ENCODE data around the gene SLIT3. TPM values are rescaled to one million over a fixed set of nuclear protein-coding genes. Genes with fewer than 3 reads are reported as not detected.

The SLIT3 gene
- total RNA-seq = 3.5 TPM

DNA sequence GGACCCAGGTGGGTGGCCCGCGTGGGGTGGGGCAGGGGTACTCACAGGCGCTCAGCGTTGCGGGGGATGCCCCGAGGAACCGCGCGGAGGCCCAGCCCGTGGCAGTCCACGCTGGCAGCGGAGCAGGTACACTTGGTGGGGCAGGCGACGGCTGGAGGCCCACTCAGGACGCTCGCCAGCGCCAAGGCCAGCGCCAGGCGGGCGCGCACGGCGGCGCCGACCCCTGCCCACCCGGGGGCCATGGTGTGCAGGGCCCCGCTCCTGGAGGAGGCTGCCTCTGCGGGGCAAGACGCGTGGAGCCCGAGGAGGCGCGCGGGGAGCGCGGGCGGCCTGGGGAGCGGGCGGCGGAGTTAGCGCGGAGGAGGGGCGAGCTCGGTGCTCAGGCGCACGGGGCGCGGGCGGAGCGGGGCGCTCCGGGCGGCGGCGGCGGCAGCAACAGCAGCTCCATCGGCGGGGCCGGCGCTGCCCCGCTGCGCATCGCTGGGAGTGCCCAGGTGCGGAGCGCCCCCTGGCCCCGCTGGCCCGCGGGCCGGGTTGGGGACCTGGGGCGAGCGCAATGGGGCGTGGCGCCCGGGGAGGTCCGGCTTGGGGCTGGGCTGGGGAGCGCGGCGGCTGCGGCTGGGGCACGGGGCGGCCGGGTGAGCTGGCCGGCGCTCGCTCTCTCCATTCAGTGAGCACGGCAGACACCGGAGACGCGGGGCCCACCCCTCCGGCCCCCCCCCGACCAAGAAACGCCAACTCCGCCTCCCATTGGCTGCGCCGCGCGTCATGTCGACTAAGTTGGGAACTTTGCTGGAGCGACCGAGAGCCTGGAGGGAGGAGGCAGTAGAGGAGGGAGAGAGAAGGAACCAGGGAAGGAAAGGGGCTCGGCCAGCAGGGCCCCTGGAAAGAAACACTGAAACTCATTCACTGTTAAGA lies at the start of gene SLIT3:
Gene SLIT3, minus strand, starts transcription at position 672 of the 918 bp plus-strand sequence. Its CDS starts 430 bp downstream, at position 242.
- ATAC-seq = peak; percentile 39

DNA sequence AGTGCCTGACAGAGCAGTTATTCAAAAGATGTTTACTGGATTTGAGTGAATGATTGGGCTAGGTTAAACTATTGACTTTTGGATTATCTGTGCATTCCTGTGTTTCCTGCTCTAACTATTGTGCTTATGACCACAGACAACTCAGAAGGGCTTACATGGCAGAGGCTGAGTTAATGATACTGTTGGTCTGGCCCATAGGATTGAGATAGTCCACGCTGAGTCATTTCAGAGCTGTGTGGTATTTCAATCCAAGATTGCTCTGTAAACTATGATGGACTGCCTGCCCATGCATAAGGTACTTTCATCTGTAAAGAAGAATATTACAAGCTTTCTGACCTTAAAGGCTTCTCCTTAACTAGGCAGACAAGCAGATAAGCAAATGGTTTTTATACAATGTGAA lies 49.1 kb upstream of the SLIT3 start:
- peak; percentile 48 for ATAC-seq

DNA sequence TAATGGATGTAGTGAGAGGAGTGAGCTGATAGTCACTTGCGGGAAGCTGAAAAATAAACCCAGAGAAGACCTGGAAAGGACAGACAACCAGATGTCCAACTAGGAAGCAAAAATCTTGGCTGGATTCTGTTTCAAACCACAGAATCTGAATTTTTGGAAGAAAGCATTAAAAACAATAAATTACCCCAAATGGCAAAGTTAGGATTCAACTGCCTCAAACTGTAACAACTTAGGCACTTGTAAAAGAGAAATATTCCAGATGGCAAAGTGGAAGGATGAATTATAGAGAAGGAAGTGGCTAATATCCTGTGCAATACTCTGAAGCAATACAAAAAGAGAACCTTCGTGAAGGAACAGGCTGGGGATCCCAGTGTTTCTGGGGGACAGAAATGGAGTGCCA lies 46.8 kb upstream of the SLIT3 start:
- ATAC-seq = no peak

DNA sequence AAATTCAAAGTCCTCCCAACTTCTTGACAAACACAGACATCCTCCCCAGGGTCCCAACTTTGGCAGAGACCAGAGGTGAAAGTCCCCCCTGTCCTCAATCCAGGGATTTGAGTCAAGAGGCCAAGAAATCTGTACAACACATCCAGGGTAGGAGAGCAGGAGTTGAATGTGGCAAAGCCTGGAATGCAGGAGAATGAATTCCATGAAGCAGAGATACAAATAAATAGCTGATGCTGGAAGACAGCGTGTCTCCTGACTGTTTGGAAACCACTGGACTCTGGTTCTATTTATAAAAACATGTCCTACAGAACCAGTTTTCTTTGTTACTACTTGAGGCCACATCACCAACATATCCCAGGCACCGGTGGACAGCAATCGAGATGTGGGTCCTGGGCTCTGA lies 43.7 kb upstream of the SLIT3 start:
- no peak for ATAC-seq

DNA sequence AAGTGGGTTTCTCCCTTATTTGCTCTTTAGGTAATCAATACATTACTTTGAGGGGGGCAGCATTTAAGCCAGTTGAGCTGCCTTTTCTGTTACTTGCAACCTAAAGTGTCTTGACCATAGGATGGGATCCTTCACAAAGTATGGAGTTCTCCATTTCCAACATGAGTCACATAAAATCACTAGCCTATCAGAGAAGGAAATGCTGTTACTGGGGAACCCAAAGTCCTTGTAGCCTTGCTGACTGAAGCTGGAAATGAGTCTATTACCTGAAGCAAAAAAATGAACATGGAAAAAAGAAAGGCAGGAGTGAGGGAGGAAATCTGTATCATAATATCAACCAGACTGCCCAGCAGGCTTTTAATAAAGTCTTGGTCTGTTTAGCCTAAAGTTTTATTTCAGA lies 42.8 kb upstream of the SLIT3 start:
- no peak for ATAC-seq

DNA sequence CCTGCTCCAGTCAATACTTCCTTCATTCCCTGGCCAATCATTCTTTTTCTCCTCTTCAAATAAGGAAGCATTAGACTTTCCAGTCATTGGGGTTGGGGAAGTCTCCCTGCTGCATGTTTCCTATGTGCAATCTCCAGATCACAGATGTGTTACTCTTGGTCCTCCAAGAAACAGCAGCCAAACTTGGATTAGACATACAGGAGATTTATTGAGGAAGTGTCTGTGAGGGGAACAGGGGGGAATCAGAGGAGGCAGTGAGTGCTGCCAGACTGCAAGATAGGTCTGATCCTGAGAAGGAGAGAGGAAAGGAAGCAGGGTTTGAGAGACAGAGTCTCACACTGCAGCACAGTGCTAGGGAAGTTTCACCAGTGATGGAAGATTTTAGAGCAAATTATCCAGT lies 40.6 kb upstream of the SLIT3 start:
- ATAC-seq = no peak

DNA sequence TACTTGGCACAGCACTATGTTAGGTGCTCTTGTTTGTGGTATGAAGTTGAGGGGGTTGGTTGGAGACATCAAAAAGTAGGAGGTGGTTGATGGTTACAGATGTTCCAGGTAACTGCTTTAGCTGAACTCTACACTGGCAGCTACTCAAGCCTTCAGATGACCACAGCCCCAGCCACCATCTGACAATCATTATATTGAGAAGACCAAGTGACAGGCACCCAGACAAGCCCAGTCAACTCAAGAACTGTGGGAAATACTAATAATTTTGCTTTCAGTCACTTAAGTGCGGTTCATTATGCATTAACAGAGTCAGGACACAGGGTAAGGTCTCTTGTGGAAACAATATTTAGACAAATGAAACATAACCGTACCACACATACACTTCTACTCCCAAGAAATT lies 38.9 kb upstream of the SLIT3 start:
- no peak for ATAC-seq

DNA sequence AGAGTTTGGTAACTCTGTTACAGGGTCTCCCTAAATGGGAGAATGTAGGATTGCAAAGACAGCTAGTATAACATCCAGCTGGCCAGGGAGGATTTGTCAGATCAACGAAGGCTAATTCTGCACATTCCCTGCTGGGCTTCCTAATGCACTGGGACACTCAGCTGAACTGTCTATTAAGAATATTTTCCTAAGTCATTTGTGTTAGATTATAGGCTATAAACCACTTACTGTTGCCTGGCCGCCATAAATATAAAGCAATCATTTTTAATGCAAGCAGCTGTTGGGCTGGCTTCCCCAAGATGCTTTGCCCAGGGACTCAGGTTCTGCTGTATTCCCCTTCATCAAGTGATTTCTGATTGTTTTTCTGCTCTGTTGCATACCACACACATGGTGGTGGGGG lies 35.3 kb upstream of the SLIT3 start:
- ATAC-seq = no peak

DNA sequence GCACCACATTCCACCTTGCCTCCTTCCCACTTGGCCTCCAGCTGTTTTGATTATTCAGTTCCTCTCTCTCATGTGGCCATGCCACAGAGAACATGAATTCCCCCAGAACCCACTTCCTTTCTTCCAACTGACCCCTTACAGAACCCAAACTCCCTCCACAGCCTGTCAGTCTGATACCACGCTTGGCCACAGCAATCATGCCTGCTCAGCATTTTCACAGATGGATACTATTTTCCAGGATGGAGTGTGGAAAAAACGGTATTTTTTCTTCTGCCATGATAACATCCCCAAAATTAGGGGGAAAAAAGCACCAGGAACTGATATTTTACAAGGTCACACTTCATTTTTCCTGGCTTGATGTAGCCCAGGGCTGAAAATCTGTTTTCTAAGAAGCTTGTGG lies 34.9 kb upstream of the SLIT3 start:
- no peak for ATAC-seq

DNA sequence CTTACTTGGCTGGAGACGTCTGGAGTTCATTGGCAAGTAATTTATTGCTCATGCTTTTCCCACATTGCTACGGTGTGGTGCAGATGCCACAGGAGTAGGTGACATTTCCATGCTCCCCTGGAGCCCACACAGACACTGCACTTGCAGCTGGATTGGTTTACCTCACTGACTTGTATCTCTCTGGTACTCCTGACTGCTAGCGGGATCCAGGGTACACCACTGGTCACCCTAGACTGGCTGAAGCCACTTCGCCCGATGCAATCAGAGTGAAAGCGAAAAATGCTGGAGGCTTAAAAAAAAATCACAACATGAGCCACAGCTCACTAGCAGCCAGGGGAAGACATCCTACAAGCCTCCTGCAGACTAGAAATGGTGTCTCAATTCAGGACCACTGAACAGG lies 32.6 kb upstream of the SLIT3 start:
- no peak for ATAC-seq

DNA sequence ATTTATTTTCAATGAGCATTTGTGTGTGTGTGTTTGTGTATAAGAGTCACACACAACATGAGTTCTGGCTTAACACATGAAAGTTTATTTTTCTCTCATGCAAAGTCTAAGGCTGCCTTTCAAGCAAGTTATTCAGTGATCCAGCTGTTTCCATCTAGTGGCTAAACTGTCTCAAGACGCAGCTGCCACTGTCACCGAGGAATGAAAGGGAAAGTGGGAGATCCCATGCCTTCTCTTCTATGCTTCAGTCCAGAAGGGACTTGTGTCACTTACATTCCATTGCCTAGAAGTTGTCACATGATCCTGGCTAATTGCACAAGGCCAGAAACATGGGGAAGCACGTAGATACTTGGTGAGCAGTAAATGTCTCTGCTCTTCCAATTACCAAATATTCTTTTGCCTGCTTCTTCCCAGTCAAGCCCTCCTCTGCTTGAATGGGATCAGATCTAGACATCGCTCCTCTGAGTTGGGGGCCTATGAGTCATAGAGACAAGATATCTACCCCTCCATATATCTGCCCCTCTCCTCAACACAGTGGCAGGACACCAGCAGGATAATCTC lies 30.4 kb upstream of the SLIT3 start:
- no peak for ATAC-seq

DNA sequence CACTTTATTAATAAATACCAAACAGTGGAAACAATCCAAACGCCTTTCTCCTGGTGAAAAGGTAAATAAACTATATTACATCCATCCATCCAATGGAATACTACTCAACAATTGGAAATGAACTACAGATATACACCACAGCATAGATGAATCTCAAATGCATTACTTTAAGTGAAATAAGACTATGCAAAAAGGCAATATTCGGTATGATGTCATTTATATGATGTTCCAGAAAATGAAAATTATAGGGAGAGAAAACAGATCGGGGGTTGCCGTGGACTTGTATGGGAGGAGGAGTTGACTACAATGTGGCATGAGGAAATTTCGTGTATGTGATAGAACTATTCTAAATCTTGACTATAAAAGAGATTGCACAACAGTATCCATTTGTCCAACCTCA lies 27.5 kb upstream of the SLIT3 start:
- ATAC-seq = no peak

DNA sequence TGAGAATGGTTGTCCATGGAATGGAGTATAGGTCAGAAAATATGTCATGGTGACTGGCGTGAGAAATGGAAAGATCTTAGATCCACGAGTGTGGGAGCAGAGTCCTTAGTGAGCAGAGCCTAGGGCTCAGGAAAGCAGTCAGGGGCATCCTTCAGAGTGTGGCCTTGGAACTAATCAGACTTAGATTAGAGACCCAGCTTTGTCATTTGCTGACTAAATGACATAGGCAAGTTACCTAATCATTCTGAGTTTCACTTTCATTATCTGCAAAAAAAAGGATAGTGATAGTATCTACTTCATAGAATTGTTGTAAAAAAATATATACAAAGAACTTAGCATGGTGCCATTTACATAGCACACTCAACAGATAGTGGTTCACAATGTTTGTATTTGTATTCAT lies 24.3 kb upstream of the SLIT3 start:
- no peak for ATAC-seq

DNA sequence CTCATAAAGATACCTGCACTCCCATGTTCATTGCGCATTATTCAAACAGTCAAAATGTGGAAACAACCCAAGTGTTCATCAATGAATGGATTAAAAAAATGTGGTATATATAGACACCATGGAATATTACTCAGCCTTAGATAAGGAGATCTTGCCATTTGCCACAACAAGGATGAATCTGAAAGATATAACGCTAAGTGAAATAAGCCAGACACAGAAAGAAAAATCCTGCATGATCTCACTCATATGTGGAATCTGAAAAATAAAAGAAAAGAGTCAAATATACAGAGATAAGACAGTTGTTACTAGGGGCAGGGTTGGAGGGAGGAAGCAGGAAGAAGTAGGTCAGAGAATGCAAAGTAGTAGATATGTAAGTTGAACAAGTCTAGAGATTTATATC lies 17.6 kb upstream of the SLIT3 start:
- ATAC-seq = no peak

DNA sequence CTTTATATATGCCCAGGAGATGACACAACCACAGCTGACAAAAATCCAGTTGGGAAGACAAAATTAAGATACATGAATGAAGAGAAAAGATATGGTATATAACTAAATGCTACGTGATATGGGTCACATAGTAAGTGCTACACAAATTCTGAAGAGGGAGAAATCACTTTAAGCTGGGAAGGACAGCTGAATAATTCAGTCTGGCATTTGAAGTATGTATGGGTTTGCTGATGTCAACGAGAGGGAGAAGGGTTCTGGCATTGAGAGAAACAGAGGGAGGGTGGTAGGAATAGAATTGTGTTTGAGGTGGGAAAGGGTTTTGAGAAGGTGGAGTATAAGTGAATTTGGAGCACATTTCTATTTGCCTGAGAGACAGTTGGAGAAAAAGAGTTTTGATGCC lies 6.7 kb upstream of the SLIT3 start:
- ATAC-seq = no peak

DNA sequence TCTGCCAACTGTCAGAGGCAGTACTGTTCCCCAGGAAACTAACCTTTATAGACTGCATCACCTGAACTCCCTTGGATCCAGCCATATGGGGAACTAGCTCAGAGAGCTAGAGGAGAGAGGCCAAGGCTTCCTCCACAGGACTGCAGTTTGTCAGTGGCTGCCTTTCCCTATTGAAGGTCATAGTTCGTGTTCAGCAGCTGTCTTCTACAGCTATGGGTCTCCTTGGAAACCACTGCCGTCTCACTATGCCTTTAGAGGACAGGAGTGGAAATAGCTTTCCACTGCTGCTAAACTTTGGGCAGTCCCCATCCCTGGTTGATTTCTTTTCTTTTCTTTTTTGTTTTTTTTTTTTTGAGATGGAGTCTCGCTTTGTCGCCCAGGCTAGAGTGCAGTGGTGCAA lies 4.4 kb upstream of the SLIT3 start:
- ATAC-seq = no peak

DNA sequence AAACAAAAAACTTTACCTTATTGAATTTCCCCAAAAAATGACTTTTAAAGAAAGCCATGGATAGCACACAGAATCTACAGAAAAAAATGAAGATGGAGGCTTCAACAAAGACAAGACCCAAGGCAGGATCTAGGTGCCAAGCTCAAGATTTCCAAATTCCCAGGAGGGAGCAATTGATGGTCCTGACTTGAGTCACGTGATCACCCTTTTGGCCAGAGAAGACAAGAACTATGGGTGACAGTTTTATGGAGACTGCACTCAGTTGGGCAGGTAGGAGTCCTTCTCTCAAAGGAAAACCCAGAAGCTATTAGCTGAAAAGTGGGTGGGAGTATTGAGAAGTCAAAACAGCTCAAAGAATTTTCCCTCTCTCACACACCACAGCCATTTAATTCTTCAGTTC lies 3.2 kb upstream of the SLIT3 start:
- ATAC-seq = no peak

DNA sequence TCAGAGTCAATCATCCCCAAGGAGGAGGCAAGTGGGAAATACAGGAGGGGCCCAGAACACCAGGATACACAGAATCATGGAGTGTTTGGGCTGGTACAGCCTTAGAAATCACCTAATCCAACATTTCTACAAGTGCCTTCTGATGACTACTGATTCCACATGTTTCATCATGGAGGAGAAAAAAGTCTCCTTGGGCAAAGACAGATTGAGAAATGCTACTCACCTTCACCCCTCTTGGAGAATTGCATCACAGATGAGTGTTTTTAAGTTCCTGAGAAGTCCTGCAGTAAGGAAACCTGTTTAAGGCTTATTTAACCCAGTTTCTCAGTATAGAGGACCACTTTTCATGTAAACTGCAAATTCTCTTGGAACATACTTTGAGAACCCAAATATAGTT lies 2.2 kb upstream of the SLIT3 start:
- ATAC-seq = no peak

DNA sequence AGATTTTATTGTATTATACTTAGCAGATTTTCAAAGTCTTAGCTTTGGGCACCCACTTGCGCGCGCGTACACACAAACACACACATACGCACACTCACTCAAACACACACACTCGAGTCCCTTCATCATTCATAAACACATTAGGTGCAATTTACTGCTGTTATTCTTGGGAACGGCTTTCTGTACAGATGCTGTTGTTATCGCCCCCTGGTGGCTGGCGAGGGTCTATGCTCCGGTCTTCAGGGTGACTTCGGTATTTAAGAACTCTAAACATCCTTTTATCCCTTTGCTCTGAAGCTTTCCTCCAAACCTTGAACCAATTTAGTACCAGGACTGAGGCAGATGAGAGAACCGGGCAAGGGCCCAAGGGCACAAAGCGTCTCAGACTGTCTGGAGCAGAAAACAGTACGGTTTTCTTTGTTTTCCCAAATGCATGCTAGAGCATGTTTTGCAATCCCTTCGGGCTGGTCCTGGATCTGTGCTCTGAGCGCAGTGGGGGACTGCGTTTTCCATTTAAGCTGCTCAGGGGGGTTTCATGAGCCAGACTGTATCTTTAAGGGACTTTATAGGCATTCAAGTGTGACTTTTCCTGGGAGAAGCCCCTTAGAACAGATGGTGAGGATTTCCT lies 1.7 kb upstream of the SLIT3 start:
- peak; percentile 72 for ATAC-seq

DNA sequence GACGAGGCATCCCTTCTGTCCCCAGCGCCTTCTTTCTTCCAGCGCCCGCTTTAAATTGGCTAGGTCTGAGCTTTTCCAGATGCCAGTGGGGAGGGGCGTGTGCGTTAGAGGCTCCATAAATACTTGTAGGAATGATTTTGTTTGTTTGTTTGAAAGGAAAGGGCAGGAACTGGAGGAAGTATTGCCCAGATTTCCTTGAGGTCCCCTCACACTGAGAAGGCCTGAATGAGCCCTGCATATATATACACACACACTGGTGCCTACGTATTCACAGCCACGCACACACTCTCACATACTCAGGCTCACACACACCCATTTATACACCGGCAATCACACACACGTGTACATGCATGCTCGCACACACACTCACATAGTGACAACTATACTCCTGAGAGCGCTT lies 1.0 kb upstream of the SLIT3 start:
- no peak for ATAC-seq

DNA sequence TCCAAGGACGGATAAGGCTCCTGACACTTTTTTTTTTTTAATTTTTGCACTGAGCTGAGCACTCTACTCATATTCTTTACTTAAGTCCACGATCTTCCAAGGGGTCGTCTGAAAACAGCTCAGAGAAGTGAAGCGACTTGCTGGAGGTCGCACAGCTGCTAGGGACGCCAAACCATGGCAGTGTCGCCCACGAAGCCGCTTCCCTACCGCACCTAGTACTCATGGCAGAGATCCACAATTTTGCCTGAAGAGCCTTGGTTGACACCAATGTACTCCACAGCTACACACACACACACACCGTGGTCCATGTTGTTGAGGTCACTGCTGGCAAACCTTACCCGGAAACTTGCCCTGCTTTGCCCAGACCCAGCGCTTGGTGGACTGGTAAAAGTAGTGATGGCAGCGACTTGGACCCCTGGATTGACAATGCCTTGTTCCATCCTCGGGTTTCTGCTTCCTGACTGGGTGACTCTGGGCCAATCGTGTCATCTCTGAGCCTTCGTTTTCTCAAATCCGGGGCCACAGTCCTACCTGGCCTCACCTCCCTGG lies 521 bp upstream of the SLIT3 start:
- no peak for ATAC-seq

DNA sequence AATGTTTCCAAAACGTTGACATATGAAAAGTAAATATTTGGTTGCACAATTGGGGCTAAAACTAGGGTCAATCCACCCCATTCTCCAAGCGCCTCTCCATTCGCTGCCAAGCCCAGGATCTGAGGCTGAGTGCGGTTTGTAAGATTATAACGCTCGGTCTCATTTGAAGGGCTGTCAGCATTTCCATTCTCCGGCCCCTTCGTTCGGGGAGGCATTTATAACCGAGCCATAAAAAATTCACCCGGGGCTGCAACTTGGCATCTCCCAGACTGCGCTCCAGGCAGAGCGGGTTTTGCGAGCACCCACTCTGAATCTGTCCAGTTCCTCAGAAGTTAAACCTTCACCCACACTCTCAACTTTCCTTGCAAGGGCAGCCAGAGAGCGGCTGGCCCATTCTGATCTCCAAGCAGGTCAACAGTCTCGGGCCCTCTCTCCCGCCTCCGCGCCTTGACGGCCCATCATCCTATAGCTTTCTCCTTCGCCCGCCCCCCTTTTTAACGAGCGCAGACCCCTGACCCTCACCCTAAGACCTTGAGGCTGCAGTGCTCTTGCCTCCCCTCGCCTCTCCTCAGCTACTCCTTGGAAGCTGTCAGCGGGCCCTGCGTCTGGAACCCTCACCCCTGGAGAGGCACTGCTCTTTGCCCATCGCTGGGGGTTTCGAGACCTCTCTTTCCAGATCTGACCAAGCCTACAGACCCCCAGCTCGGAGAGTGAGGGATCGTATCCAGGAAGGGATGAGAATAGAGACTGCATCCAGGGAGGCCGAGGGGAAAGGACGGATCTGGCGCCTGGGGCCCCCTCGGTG lies 1.1 kb downstream of the SLIT3 start:
- no peak for ATAC-seq

DNA sequence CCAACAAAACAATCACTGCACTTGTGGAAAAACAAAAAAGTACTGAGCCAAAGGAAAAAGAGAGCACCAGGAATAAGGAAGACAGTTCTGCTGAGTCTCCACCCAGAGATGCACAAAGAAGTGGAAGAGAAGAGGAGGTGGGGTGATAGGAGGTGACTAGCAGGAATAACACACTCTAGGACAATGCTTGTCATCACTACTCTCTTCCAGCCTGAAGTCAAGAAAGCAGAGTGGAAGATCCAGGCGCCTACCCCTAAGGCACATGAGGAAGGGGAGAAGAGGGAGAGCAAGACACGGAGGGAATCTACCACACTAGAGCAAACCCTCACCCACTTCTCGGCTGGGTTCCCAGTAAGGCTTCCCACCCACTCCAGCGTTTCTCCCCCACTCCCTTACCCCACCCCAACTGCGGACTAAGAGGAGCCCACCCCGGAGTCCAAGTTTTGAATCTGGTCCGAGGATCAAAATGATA lies 1.7 kb downstream of the SLIT3 start:
- no peak for ATAC-seq
